ENCODE measurements around the gene ZNF568. TPM values are rescaled to one million over a fixed set of nuclear protein-coding genes. Genes with fewer than 3 reads are reported as not detected.

Gene ZNF568
- total RNA-seq, 1 donor from 2014 or later: 23.0 TPM

Other genes starting within 250 kb of the ZNF568 start
- gene ZNF461, start 249.5 kb upstream of the ZNF568 start, total RNA-seq: 19.8 TPM
- 7.3 TPM for gene ZNF567, start 228.7 kb upstream of the ZNF568 start, total RNA-seq
- gene ZNF850, start 143.5 kb upstream of the ZNF568 start, total RNA-seq: 3.7 TPM
- 9.4 TPM for gene ZNF790, start 77.9 kb upstream of the ZNF568 start, total RNA-seq
- 3.7 TPM for gene ZNF345, start 65.5 kb upstream of the ZNF568 start, total RNA-seq
- 1.6 TPM for gene ZNF829, start within 50 bp of the ZNF568 start, total RNA-seq
- 29.2 TPM for gene ZNF420, start 162.1 kb downstream of the ZNF568 start, total RNA-seq